HUES6 (cell line): ENCODE data around the gene ZCCHC24.
A peak's percentile ranks its signal among the peaks of the same experiment; 100 is the strongest.
"Not testable (repeated sequence)": the region's sequence is repeated elsewhere in the genome, so short reads cannot be mapped to it uniquely, and the experiment has no call there.

Source experiments
- H3K27ac ChIP-seq: 2 replicates; pipeline ENCODE4 v1.7.0; 2013; ENCODE audit warnings: low read depth, mild to moderate bottlenecking, low read length, inconsistent platforms
- H3K27me3 ChIP-seq: 2 replicates; pipeline ENCODE4 v1.6.1; 2013; ENCODE audit warnings: low read length; ENCODE audit not compliant: control insufficient read depth, insufficient read depth
- H3K36me3 ChIP-seq: 2 replicates; pipeline ENCODE4 v1.6.1; 2013; ENCODE audit warnings: low read length; ENCODE audit not compliant: control insufficient read depth, insufficient read depth
- H3K4me1 ChIP-seq: 2 replicates; pipeline ENCODE4 v1.6.1; 2013; ENCODE audit warnings: low read length; ENCODE audit not compliant: control insufficient read depth, insufficient read depth
- H3K4me3 ChIP-seq: 2 replicates; pipeline ENCODE4 v1.5.1; 2013; ENCODE audit warnings: low read depth, low read length
- H3K9ac ChIP-seq: one replicate; pipeline ENCODE4 v1.6.1; 2013; ENCODE audit warnings: mild to moderate bottlenecking, low read length
- H3K9me3 ChIP-seq: 2 replicates; pipeline ENCODE4 v1.6.1; 2013; ENCODE audit warnings: low read depth, low read length; ENCODE audit not compliant: control insufficient read depth, insufficient read depth

Gene ZCCHC24

GRCh38 chr10:79346388-79347225 is 98.8 kb downstream of the ZCCHC24 start:
- no peaks in the 10 kb centered on the region for H3K9me3 ChIP-seq
- no peaks in the 10 kb centered on the region for H3K27me3 ChIP-seq
- peak overlapping the region; percentile 4; the same call in 1 of the 2 replicates for H3K4me3 ChIP-seq
- H3K4me1 ChIP-seq = peaks cover 20% of the 10 kb centered on the region
- no peak overlapping the region for H3K27ac ChIP-seq
- H3K9ac ChIP-seq = no peak overlapping the region
- H3K36me3 ChIP-seq = peaks cover 30% of the 10 kb centered on the region

GRCh38 chr10:79346012-79346340 is 99.4 kb downstream of the ZCCHC24 start:
- no peaks in the 10 kb centered on the region for H3K9me3 ChIP-seq
- no peak overlapping the region for H3K27ac ChIP-seq
- H3K4me1 ChIP-seq = peaks cover 20% of the 10 kb centered on the region
- no peak overlapping the region for H3K4me3 ChIP-seq
- H3K9ac ChIP-seq = no peak overlapping the region
- no peaks in the 10 kb centered on the region for H3K27me3 ChIP-seq
- H3K36me3 ChIP-seq = peaks cover 24% of the 10 kb centered on the region

- Histone ChIP-seq H3K27me3 (no peaks in the 10 kb centered on the region), H3K9ac (no peak overlapping the region), H3K4me3 (no peak overlapping the region), H3K4me1 (peaks cover 20% of the 10 kb centered on the region), H3K9me3 (no peaks in the 10 kb centered on the region), H3K36me3 (peaks cover 19% of the 10 kb centered on the region), H3K27ac (no peak overlapping the region)
Observed at GRCh38 chr10:79345241-79346011, 100.0 kb downstream of the ZCCHC24 start.

- H3K27ac ChIP-seq = no peak overlapping the region
- no peaks in the 10 kb centered on the region for H3K27me3 ChIP-seq
- H3K36me3 ChIP-seq = peaks cover 11% of the 10 kb centered on the region
- H3K9me3 ChIP-seq = no peaks in the 10 kb centered on the region
- H3K4me3 ChIP-seq = no peak overlapping the region
- H3K9ac ChIP-seq = no peak overlapping the region
- H3K4me1 ChIP-seq = peaks cover 20% of the 10 kb centered on the region
Observed at GRCh38 chr10:79344502-79345195, 100.8 kb downstream of the ZCCHC24 start.

- Histone ChIP-seq H3K4me3 (no peak overlapping the region), H3K4me1 (peaks cover 14% of the 10 kb centered on the region), H3K9ac (no peak overlapping the region), H3K27me3 (no peaks in the 10 kb centered on the region), H3K27ac (no peak overlapping the region), H3K36me3 (no peaks in the 10 kb centered on the region), H3K9me3 (no peaks in the 10 kb centered on the region)
Observed at GRCh38 chr10:79342811-79343561, 102.4 kb downstream of the ZCCHC24 start.

- H3K9ac ChIP-seq = no peak overlapping the region
- no peak overlapping the region for H3K4me3 ChIP-seq
- H3K36me3 ChIP-seq = no peaks in the 10 kb centered on the region
- H3K27ac ChIP-seq = no peak overlapping the region
- H3K9me3 ChIP-seq = peaks cover 5% of the 10 kb centered on the region; the same call in 1 of the 2 replicates
- peaks cover 13% of the 10 kb centered on the region for H3K4me1 ChIP-seq
- H3K27me3 ChIP-seq = no peaks in the 10 kb centered on the region
Observed at GRCh38 chr10:79342295-79342761, 103.1 kb downstream of the ZCCHC24 start.

GRCh38 chr10:79340646-79341244 is 104.7 kb downstream of the ZCCHC24 start:
- Histone ChIP-seq H3K27me3 (no peaks in the 10 kb centered on the region), H3K36me3 (no peaks in the 10 kb centered on the region), H3K9me3 (peaks cover 5% of the 10 kb centered on the region; the same call in 1 of the 2 replicates), H3K9ac (no peak overlapping the region), H3K4me3 (no peak overlapping the region), H3K4me1 (peaks cover 16% of the 10 kb centered on the region; the same call in 1 of the 2 replicates), H3K27ac (no peak overlapping the region)

GRCh38 chr10:79339266-79339665 is 106.2 kb downstream of the ZCCHC24 start:
- Histone ChIP-seq H3K9ac (no peak overlapping the region), H3K36me3 (no peaks in the 10 kb centered on the region), H3K27me3 (no peaks in the 10 kb centered on the region), H3K27ac (no peak overlapping the region), H3K9me3 (peaks cover 5% of the 10 kb centered on the region; the same call in 1 of the 2 replicates), H3K4me3 (no peak overlapping the region), H3K4me1 (peaks cover 15% of the 10 kb centered on the region; the same call in 1 of the 2 replicates)

GRCh38 chr10:79337783-79338469 is 107.5 kb downstream of the ZCCHC24 start:
- H3K9me3 ChIP-seq, H3K9ac ChIP-seq, H3K27me3 ChIP-seq, H3K27ac ChIP-seq, H3K36me3 ChIP-seq, H3K4me3 ChIP-seq: not testable (repeated sequence)
- peaks cover 15% of the 10 kb centered on the region; the same call in 1 of the 2 replicates for H3K4me1 ChIP-seq
